GM19240 (cell line): ENCODE results near the gene CHCHD10.

Experiments
- DNase-seq: peaks from one replicate; pipeline ENCODE4 v3.0.0; 2011; ENCODE audit warnings: low spot score; ENCODE audit not compliant: insufficient read length

Gene CHCHD10

GRCh38 chr22:23787910-23788309 lies 20.1 kb upstream of the CHCHD10 start:
- DNase-seq = no peak

DNA sequence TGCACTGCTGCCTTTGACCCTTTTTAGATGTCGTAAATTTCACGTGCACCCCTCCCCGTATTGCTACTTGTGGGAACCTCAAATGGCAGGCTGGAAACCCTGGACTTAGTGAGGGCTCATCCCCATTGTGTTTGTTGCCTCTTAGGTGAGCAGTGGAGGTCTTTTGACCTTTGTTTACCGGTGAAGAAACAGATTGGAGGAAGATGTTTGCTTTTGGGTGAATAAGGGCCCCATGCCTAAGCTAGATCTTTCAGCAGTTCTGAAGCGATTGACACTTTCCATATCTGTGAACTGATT lies 19.8 kb upstream of the CHCHD10 start:
- no peak for DNase-seq

GRCh38 chr22:23786752-23787599 lies 19.2 kb upstream of the CHCHD10 start, which contains the start of gene SMARCB1:
SMARCB1 (plus strand) TSS chr22:23786966; CDS start chr22:23787170, 204 bp downstream.
- peak; percentile 91 for DNase-seq

- DNase-seq = no peak
Observed at GRCh38 chr22:23786261-23786710, 18.5 kb upstream of the CHCHD10 start.

DNA sequence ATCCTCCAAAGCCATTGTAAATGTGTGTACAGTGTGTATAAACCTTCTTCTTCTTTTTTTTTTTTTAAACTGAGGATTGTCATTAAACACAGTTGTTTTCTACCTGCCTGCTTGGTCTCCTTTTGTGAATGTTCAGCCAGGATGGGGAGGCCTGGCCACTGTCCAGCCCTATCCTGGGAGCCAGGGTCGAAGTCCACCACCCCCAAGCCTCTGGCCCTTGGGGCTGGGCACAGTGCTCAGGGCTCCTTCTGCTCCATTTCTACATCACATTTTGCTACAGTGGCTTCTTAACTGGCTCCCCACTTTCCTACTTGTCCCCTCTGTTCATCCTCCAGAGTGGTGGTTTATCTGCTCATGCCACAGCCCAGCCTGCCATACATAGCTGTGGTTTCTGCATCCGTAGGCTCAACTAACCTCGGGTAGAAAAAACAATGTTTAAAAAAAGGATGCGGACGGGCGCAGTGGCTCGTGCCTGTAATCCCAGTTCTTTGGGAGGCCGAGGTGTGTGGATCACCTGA lies 16.5 kb upstream of the CHCHD10 start:
- no peak for DNase-seq

DNA sequence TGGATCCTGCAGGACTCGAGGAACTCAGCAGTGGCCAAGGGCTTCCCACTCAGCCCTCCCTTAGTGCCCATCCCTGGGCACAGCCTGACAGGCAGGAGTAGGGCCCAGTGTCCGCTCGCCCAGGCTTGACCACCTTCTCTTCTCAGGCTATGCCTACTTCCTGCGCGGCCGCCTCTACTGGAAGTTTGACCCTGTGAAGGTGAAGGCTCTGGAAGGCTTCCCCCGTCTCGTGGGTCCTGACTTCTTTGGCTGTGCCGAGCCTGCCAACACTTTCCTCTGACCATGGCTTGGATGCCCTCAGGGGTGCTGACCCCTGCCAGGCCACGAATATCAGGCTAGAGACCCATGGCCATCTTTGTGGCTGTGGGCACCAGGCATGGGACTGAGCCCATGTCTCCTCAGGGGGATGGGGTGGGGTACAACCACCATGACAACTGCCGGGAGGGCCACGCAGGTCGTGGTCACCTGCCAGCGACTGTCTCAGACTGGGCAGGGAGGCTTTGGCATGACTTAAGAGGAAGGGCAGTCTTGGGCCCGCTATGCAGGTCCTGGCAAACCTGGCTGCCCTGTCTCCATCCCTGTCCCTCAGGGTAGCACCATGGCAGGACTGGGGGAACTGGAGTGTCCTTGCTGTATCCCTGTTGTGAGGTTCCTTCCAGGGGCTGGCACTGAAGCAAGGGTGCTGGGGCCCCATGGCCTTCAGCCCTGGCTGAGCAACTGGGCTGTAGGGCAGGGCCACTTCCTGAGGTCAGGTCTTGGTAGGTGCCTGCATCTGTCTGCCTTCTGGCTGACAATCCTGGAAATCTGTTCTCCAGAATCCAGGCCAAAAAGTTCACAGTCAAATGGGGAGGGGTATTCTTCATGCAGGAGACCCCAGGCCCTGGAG lies 15.7 kb upstream of the CHCHD10 start:
- DNase-seq = no peak

DNA sequence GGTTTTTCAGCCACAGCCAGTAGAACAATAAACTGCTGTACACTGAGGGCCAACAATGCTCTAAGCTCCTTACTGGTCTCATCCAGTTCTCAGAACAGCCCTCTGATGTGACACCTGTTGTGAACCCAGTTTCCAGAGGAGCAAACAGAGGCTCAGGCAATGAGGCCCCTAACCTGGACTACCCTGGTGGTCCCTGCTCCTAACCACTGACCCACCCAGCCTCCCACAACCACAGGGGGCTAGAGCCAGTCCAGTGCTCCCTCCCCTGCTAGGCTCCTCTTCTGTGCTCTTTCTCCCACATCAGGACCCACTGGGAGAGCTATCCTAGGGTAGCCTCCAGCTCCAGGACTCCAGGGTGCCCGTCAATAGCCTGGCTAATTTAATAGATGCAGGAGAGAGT lies 14.9 kb upstream of the CHCHD10 start:
- DNase-seq = no peak

- no peak for DNase-seq
Observed at GRCh38 chr22:23782252-23782651, 14.5 kb upstream of the CHCHD10 start.

GRCh38 chr22:23781511-23782183 lies 13.9 kb upstream of the CHCHD10 start:
- no peak for DNase-seq

GRCh38 chr22:23781065-23781464 lies 13.3 kb upstream of the CHCHD10 start:
- DNase-seq = no peak

GRCh38 chr22:23780146-23780748 lies 12.5 kb upstream of the CHCHD10 start:
- DNase-seq = no peak

- no peak for DNase-seq
Observed at GRCh38 chr22:23779731-23780130, 12.0 kb upstream of the CHCHD10 start.

GRCh38 chr22:23779083-23779482 lies 11.3 kb upstream of the CHCHD10 start:
- no peak for DNase-seq

DNA sequence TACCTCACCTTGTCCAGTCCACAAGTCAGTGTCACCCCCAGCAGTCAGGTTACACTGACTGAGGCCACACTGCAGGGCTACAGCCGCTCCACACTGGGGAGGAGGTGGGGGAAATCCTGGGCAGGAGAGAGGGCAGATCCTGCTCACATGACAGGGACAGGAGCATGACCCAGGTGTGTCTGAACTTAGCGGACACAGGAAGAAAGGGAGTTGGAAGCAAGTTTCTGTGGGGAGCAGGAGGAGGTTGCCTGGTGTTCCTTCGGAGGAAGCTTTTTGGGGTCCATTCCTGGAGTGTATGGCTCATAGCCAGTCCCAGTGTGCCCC lies 10.8 kb upstream of the CHCHD10 start:
- no peak for DNase-seq

DNA sequence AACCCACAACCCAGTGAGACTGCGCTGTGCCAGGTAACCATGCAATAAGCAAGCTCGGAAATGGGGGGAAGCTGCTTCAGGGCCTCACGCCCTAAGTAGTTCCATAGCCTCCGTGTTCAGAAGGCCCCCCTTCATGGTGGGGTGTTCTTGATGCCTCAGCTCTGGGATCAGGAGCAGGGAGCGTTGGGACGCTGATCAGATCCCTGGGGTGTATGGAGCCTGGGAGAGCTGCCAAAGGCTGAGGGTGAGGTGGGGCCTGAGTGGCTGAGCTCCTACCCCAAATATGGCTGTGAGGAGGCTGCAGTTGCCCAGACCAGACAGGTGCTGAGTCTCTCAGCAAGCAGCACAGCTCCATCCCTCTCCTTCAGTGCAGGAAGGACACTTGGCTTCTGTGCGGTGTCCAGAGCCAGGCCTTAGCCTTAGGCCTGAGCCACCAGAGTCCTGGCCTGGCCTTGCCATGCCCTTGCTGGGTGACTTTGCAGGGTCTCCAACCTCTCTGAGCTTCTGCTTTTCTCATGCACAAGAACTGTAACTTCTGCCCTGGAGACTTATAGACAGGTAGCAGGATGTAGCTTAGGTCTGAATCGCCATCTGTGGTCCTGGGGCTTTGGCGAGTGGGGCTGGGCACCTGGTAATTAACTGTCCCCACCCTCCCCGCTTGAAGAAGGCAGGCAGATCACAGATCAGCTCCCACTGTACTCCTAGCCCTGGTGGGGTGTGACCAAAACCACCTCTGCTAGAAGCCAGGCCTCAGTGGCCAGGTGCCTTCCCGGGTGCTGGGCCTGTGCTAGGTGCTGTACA lies 10.2 kb upstream of the CHCHD10 start:
- no peak for DNase-seq

DNA sequence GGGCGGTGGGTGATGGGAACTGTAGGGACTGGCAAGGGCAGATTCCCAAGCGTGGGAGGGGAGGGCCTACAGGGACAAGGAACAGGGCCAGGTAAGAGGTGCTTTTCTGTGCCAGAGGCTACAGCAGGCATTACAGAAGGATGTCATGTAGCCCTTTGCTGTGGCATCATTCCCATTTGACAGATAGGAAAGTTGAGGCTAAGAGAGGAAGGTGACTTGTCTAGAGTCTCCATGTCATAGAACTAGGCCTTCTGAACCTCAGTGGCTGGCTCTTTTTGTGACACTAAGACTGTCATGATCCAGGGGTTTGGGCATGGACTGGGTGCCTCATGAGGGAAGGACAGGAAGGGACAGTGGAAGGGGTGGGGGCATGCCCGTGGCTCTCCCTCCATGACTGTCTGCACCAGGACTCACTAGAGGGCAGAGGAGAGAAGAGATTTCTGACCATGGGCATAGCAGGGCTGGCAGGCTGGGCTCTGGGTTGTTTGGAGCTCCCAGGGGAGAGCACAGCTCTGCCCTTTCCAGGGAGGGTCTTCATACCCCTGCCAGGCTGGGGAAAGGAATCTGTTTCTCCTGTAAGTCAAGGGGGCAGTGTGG lies 8.1 kb upstream of the CHCHD10 start:
- no peak for DNase-seq

GRCh38 chr22:23774922-23775436 lies 7.2 kb upstream of the CHCHD10 start:
- DNase-seq = no peak

- DNase-seq = no peak
Observed at GRCh38 chr22:23774114-23774921, 6.5 kb upstream of the CHCHD10 start.

GRCh38 chr22:23773483-23774113 lies 5.8 kb upstream of the CHCHD10 start:
- no peak for DNase-seq
